Jurkat, Clone E6-1 (cell line): ENCODE results near the gene TMEM163.

ENCODE experiments used
- DNase-seq: peaks from one replicate; pipeline ENCODE4 v3.0.0-alpha.2; 2011; ENCODE audit warnings: low read depth, low spot score
- H3K4me3 ChIP-seq: 2 replicates; pipeline ENCODE4 v1.5.1; 2011; ENCODE audit warnings: mild to moderate bottlenecking, low read length, control low read depth, moderate library complexity

Gene TMEM163

DNA sequence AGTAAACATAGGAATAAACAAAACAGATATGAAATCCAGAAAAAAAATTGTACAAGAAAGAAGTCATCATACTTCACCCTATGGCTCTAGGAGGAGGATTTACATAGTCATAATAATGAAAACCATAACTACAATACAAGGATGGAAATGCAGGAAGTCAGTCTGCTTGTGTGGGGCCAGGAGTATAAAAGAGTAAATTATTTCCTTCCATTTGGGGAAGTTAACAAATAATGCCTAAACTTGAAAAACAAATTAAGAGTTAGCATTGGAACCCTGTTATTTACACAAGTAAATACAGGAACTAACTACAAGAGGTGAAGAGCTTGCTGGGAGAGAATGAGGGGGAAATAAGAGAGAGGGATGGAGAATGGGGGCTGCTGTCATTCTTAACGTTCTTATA, 15.4 kb downstream of the TMEM163 start:
- no peak for DNase-seq
- no peak overlapping the region for H3K4me3 ChIP-seq

- DNase-seq = no peak
- H3K4me3 ChIP-seq = no peak overlapping the region
Observed at GRCh38 chr2:134700730-134701129, 18.1 kb downstream of the TMEM163 start.

- no peak overlapping the region for H3K4me3 ChIP-seq
- no peak for DNase-seq
Observed at GRCh38 chr2:134694411-134694810, 24.4 kb downstream of the TMEM163 start.

DNA sequence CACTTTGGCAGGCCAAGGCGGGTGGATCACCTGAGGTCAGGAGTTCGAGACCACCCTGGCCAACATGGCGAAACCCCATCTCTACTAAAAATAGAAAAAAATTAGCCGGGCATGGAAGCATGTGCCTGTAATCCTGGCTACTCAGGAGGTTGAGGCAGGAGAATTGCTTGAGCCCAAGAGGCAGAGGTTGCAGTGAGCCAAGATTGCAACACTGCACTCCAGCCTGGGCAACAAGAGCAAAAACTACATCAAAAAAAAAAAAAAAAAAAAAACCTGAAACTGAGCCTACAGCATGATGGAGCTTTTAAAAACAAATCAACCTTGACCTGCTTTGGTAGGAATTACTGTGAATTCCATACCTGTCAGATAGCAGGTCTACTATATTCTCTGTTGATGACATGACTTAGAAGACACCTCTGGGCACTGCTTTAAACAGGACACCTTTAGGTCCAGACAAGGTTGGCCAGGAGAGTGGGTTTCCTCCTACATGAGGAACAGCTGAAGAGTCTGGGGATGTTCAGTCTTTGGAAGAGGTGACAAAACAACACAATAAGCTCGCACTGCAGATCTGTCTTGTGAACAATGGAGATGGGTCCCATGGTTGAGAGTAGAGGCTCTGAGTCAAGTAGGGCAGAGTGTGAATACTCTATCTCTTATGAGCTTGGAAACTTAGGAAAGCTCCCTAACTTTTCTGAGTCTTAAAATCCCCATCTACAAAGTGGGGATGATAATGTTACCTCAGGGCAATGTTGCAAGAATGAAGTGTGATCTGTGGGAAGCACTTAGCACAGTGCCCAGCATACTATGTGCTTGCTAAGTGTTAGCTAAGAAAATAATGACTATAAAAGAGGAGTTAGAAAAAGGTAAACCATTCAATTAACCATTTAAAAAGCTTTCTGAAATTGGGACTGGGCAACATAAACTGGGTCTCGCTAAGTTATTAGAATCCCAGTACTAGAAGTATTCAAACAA, 25.2 kb downstream of the TMEM163 start:
- H3K4me3 ChIP-seq = no peak overlapping the region
- no peak for DNase-seq

DNA sequence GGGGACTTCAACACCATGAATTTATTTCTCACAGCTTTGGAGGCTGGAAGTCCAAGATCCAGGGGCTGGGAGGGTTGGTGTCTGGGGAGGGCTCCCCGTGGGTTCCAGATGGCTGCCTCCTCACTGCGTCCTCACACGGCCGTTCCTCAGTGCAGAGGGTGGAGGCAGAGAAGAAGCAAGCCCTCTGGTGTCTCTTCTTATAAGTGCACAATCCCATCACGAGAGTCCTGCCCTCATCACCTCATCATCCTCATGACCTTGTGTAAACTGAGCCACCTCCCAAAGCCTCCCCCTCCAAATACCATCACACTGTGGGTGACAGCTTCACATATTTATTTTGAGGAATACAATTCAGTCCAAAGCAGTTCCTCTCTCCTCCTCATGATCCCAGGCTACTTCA, 26.3 kb downstream of the TMEM163 start:
- H3K4me3 ChIP-seq = no peak overlapping the region
- no peak for DNase-seq

- DNase-seq = no peak
- H3K4me3 ChIP-seq = no peak overlapping the region
Observed at GRCh38 chr2:134690629-134691215, 28.1 kb downstream of the TMEM163 start.

- no peak for DNase-seq
Observed at GRCh38 chr2:134689315-134689714, 29.5 kb downstream of the TMEM163 start.

DNA sequence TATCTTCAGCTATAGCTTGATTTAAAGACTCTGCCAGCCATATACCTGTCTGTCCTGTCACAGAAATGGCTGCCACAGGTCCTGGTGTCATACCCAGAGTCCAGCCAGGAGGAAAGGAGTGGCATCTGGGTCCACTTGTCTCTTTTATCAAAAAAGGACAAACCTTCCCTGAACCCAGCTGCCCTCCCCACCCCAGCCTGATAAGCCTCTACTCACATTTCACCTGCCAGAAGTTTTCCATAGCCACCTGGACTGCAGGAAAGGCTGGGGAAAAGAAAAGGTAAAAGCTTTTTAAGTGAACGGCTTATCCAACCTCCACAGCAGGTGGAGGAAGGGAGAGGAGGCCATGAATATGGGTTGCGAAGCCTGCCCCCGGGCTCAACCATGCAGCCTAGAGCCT, 32.8 kb downstream of the TMEM163 start:
- no peak overlapping the region for H3K4me3 ChIP-seq
- no peak for DNase-seq

More at GRCh38 chr2:134689315-134689714, 29.5 kb downstream of the TMEM163 start:
- no peak overlapping the region for H3K4me3 ChIP-seq

DNA sequence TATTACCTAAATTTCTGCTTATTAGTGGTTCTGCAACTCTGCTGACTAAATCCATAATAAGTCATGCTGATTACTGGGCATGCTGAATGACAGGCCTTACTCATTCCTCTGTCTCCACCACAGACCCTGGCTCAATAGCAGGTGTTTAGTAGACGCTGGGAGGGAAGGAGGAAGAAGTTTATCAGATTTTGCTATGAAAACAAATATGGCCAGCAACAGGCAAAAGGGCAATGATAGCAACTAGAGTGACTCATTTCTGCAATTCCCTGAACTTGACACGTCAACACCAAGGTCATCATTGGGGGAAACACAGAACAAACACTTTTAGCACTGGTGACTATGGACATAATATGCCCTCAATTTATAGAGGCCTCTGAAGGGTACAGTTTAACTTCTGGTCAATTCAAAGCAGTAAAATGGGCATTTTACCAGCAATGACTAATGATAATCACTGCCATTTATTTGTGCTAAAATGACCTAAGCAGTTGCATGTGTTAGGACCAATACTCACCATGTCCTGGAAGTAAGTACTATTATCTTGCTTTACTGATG, 35.2 kb downstream of the TMEM163 start:
- H3K4me3 ChIP-seq = no peak overlapping the region
- DNase-seq = no peak

- no peak for DNase-seq
- no peak overlapping the region for H3K4me3 ChIP-seq
Observed at GRCh38 chr2:134682726-134683125, 36.1 kb downstream of the TMEM163 start.

DNA sequence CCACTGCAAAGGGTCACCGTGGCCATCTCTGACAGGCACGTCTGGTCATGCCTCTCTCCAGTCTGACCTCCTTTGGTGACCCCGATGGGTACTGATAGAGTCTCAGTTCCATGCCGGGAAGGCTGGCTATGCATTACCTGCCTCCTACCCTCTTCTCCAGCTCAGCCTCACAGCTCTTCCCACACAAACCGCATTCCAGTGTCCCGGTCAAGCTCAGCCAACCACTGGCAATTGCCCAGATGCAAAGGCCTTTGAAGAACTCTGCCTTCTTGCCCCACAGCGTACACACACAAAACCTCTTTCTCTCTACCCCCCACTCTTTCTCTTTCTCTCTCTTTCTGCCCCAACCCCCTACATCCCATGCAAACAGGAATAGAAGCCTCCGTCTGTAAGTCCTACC, 37.6 kb downstream of the TMEM163 start:
- H3K4me3 ChIP-seq = no peak overlapping the region
- DNase-seq = no peak

DNA sequence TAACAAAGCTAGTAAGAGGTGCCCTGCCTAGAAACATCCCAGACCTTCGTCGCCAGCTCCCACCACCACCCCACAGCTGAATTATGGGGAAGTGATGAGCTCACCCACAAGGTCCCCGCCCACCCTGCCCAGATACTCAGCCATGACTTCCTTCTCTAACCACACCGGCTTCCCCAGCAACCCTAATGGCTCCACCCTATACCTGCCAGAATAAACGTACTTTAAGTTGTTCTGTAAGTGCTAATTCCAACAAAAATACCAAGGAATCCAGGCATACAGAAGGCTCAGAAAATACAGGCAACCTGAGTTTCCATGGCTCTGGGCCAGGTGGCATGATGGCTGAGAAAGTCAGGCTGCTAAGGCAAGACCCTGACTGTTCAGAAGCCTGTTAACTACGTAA, 39.1 kb downstream of the TMEM163 start:
- H3K4me3 ChIP-seq = peak overlapping the region; percentile 21; the same call in 1 of the 2 replicates
- peak; percentile 73 for DNase-seq

DNA sequence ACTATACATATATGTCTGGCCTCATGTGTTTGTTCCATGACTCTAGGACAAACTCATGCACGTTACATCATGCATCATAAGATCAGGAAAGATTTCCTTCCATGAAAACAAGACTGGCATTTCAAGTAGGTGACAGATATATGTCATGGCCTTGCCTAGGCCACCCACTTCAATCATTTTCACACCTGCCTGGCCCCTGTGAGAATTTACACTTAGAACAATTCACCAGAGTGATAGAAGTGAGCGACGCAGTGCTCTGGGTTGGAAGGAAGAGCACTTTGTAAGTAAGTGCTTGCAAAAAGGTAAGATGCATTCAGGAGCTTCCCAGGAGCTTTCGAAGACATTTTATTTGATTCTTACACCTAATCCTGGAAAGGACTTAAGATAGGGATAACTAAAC, 39.5 kb downstream of the TMEM163 start:
- no peak for DNase-seq
- no peak overlapping the region for H3K4me3 ChIP-seq

- no peak for DNase-seq
- no peak overlapping the region for H3K4me3 ChIP-seq
Observed at GRCh38 chr2:134677856-134678756, 40.7 kb downstream of the TMEM163 start.

GRCh38 chr2:134676960-134677359, 41.8 kb downstream of the TMEM163 start:
- DNase-seq = no peak

DNA sequence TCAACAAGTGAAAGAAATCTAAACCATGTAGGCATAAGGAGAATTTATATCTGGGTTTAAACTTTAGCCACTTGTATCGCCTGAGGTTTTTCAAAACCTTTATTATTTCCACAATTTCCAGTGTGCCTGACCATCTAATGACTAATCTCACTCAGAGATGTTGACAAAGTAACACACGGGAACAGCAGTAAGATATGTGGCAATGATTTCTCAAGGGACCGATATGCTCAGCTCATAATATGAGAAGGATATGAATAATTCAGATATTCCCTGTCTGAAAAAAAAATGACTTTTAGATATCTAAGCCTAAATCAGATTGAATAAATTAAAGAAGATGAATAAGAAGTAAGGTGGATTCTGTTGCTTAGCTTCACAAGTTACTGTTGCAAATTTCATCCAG, 43.5 kb downstream of the TMEM163 start:
- no peak for DNase-seq
- no peak overlapping the region for H3K4me3 ChIP-seq

More at GRCh38 chr2:134676960-134677359, 41.8 kb downstream of the TMEM163 start:
- no peak overlapping the region for H3K4me3 ChIP-seq

DNA sequence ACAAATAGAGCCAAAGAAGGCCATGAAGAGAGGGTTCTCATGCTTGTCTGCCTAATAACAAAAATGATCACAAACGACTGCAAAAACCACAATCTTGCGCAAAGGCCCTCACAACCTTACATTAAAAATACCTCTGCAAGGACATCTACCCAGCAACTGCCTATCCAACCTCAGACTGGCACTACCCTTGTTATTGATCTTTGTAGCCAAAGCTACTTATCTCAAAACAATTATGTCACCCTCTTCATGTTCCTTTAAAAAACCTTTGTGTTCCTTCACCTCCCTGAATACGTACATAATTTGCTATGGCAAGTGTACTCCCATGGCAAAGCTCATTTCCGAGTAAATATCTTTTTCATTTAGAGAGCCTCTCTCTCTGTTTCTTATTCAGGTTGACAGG, 44.1 kb downstream of the TMEM163 start:
- H3K4me3 ChIP-seq = no peak overlapping the region
- DNase-seq = no peak

DNA sequence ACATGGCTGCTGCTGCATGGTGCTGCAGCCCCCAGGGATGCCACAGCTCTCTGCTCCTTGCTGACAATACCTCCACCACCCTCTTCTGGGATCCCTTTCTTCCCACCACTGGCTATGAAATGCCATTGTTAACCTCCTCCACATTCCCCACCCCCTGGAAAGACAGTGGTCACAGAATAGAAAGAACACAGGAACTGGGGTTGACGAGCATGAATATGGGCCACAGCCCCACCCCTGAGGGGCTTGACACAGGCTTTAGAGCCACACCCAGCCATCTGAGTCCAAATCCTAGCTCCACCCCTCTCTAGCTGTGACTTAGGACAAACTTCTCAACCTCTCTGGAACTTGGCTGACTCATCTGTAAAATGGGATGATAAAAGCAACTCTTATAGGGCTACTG, 47.3 kb downstream of the TMEM163 start:
- DNase-seq = no peak
- H3K4me3 ChIP-seq = no peak overlapping the region

- no peak overlapping the region; the same call in 1 of the 2 replicates for H3K4me3 ChIP-seq
- no peak for DNase-seq
Observed at GRCh38 chr2:134670955-134671354, 47.8 kb downstream of the TMEM163 start.
